Activated CD4-positive, CD25-positive, alpha-beta regulatory T cell treated with anti-CD3 and anti-CD28 coated beads, Interleukin-2, amount 50 U/mL, for 16 hours (primary cell): ENCODE results near the gene DMD.
"Not testable (repeated sequence)": the region's sequence is repeated elsewhere in the genome, so short reads cannot be mapped to it uniquely, and the experiment has no call there.

Experiments
- DNase-seq: peaks from one replicate; pipeline ENCODE4 v3.0.0-alpha.2; 2020; ENCODE audit warnings: low read depth, low spot score

Gene DMD

DNA sequence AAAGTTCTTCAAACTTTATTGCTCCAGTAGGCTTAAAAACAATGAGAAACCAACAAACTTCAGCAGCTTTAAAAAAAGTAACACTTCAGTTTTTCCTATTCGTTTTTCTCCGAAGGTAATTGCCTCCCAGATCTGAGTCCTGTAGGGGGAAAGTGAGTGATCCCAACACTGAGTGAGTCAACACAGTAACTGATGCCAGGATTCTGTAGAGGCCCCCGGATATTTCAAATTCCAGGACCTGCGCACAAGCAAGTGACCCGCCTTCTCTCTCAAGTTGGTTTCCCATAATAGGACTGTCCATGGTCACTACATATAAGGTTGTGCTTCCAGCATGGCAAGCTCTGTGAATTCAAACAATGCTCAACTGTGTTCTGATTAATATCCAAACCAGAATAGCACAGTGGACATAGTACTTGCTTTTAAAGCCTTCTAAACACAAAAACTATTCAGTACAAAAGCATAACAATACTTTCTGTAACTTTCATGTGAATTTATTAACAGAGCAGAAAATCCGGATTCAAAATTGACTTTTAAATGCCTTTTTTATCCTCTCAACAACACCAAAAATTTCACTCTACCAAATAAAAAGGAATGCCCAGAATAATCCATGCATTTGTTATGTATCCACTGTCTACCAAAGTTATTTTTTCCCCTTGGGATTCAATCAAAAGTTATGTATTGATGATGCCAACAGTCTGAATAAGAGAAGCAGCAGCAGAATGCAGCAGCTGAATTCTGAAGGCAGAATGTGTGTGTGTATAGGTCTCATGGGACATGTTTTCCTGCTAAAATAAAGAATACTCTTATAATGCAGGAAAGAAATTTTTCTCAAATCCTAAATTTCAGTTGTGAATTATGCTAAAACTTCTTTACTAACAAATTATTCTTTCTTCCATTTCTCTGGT, at the start of gene DMD:
Gene DMD, minus strand, starts transcription at position 194 of the 905 bp plus-strand sequence. CDS start 237 bp downstream, outside the sequence.
- no peak for DNase-seq

GRCh38 chrX:33252306-33252825, 41.0 kb upstream of the DMD start:
- DNase-seq: no peak

- no peak for DNase-seq
Measured at GRCh38 chrX:33218819-33219218, 7.5 kb upstream of the DMD start.

DNA sequence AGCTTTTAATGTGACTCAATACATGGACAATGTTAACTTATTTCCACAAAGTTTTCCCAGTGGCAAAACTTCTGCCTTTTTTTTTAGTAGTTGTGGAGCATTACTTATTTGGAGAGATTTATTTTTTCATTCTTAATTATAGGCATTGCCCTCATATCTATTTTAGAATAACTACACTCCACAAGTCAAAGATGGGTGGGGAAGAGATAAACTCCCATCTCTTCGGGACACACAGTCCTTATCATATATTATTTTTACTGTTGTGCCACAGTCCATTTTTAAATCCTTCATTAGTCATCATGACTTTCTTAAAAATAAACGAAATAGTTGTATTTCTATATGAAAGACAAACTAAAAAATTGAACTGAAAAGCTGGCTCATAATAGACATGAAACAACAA, 1.2 kb downstream of the DMD start:
- no peak for DNase-seq

DNA sequence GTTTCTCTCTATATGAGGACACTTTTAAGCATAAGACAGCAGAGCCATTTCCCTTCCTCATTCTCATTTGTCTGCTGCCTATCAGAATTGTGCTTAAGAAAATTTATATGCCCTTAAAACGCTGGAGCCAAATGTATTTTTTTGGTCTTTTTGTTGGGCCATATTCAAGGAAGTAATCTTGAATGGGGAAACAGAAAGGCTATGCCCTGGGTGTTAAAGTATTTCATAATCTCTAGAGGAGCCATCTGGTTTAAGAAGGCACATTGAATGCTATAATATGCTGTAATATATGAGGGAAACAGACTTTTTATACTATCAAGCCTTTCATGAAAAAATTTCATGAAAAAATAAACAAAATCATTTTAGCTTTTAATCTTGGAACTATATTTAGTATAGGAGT, 4.3 kb downstream of the DMD start:
- no peak for DNase-seq

DNA sequence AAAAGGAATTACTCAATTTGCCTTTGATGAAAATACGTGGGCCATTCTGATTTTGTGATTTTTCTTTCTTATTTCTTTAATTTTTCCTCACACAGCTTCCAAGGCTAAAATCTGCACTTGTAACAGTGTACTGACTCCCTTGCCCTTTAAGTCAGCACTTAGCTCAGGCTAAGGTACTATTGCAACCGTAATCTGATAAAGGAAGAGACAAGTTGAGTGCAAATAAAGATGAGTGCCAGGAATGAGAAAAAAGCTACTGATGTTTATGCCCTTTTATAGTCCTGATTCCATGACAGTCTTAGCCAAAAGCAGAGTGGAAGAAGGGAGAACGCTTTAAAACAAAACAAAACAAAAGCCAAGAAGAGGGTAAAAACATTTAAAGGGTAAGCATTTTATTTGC, 6.0 kb downstream of the DMD start:
- DNase-seq: no peak

GRCh38 chrX:33204889-33205288, 6.5 kb downstream of the DMD start:
- DNase-seq: no peak

- DNase-seq: no peak
Measured at GRCh38 chrX:33198561-33199279, 12.6 kb downstream of the DMD start.

DNA sequence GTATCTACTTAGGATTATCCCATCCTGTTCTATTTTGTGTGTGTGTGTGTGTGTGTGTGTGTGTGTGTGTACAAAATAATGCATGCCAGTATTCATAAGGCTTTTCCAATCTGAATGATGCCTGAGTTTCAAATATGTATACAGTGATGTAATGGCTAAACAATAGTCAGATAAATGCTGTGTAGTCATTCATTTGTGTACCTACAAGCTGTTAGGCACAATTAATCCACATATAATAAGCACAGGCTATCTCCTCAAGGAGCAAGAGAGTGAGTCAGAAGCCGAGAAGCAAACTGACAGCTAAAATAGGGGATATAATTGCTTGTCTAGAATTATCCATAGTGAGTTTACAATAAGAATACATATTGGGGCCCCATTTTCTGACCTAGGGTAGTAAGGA, 15.7 kb downstream of the DMD start:
- DNase-seq: no peak

DNA sequence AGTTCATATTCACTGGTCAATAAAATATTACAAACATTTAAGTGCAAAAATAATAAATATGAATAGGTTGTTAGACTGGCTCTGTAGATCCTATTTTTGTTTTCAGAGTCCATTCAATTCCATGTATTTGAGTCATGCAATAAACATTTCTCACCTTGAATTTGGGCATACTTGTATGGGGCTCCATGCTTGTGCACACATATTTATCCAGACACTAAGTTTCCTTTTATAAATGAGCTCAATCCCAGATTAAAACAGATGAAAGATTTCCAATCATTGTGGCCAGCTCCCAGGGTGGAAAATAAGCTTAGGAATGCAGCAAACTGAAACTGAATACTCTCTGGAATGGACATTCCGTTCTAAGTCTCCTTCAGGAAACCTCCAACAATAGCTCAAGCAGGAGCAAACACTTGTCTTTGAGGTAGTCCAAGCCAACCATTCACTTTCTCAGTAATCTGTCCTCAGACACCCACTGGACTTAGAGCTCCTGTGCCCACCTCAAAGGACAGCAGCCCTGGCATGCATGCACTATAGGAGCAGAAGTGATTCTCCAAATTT, 16.4 kb downstream of the DMD start:
- no peak for DNase-seq

GRCh38 chrX:33194289-33194688, 17.1 kb downstream of the DMD start:
- DNase-seq: no peak

DNA sequence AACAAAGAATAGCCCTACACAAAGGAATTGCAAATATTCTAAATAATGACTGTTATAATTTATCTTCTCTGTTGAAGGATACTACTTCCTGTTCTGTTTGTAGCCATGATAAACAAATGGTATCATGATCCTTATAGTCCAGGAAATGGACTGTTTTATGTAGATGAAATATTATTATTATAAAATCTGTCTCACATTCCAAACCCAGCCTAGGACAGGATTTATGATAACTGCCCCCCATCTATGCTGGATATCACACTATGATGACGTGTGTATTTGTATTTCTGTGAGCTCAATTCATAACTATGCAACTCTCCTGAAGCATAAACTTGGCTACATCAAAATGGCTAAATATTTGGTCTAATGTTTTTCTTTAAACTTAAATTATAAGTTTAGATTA, 21.3 kb downstream of the DMD start:
- DNase-seq: no peak

- DNase-seq: no peak
Measured at GRCh38 chrX:33188881-33189280, 22.5 kb downstream of the DMD start.

- no peak for DNase-seq
Measured at GRCh38 chrX:33188286-33188685, 23.1 kb downstream of the DMD start.

GRCh38 chrX:33184803-33185202, 26.5 kb downstream of the DMD start:
- DNase-seq: not testable (repeated sequence)

DNA sequence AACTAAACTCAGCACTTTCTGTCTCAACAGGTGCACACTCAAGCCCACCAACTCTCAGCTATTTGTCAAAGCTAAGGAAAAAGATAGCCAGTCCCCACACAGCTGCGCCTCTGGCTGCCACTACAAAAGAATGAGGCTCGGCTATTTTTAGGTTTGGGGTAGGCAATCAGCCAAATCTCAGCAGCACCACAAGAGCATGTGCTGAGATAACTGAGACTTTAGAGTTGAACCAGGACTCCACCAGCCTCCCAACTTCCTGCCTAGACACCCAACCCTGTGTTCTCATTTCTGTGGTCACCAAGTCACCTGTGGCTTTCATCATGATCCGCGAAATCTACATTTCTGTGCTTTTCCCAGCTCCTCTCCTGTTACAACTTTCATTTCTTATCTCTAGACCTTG, 28.0 kb downstream of the DMD start:
- DNase-seq: no peak

- no peak for DNase-seq
Measured at GRCh38 chrX:33178690-33179089, 32.7 kb downstream of the DMD start.

GRCh38 chrX:33178218-33178617, 33.1 kb downstream of the DMD start:
- DNase-seq: no peak

- DNase-seq: no peak
Measured at GRCh38 chrX:33175201-33175600, 36.1 kb downstream of the DMD start.

DNA sequence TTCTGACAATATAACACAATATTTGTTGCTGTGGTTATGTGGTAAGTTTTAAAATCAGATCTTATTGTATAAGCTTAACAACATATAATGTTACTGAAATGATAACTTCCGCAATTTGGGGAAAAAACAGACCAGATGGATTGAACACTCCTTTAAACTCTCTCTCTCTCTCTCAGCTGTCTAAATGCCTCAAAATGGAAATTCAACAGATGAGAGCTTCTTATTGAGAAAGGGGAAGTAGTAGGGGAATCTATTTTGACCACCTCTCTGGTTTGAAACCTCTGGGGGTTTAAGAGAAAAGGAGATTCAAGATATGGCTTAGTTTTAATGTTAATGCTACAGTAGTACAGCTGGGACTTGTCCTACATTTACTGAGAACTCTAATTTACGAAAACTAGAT, 40.3 kb downstream of the DMD start:
- no peak for DNase-seq

DNA sequence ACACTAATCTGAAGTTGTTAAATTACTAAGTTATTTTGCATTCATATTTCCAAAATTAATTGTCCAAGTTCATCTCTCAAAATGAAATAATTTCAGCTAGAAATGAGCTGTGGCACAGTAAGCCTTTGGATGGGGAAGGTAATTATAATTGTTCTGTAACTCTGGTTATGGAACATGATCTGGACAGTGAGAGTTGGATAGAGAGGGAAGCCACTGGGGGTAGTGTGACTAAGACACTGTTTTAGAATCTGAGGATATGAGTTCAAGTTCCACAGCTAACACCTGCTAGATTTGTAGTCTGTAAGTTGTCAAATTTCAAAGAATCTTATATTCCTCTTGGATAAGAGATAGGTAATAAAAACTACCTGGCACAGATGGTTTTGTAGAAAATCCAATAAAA, 49.5 kb downstream of the DMD start:
- no peak for DNase-seq

DNA sequence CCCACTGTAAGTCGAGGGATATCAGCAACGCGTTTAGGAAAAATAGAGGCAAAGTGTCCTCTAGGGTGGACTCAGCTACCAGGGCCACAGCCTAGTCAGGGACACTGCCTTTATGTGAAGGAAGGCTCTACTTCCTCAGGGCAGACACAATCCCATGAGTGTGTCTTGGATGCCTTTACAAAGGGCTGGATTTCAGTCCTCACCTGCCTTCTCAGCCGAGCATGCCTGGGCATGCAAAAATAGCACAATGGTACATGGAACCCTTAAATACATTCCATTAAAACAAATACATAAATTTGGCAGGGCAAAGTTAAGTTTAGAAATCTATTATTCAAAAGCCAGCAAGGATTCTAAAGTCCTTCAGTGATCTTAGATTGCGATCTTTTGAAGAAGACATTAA, 51.1 kb downstream of the DMD start:
- DNase-seq: no peak
